ENCODE results near the gene R3HDML. TPM values are rescaled to one million over a fixed set of nuclear protein-coding genes. Genes with fewer than 3 reads are reported as not detected.
A peak's percentile ranks its signal among the peaks of the same experiment; 100 is the strongest.
"Not testable (repeated sequence)": the region's sequence is repeated elsewhere in the genome, so short reads cannot be mapped to it uniquely, and the experiment has no call there.

Gene R3HDML
- total RNA-seq, 1 donor = not detected

GRCh38 chr20:44326391-44327159 is 10.3 kb upstream of the R3HDML start:
- DNase-seq (ENCODE audit: low read depth in 2 of 3, low spot score in 2 of 3) = peak in 1 of 3 donors; percentile 7

DNA sequence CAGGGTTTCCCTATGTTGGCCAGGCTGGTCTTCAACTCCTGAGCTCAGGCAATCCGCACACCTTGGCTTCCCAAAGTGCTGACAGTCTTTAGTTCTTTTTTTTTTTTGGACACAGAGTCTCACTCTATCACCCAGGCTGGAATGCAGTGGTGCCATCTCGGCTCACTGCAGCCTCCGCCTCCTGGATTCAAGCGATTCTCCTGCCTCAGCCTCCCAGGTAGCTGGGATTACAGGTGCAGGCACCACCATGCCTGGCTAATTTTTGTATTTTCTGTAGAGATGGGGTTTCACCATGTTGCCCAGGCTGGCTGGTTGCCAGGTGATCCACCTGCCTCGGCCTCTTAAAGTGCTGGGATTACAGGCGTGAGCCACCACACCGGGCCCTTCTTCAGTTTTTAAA is 9.1 kb upstream of the R3HDML start:
- DNase-seq (ENCODE audit: low read depth in 2 of 3, low spot score in 2 of 3) = not testable (repeated sequence)

- DNase-seq (ENCODE audit: low read depth in 2 of 3, low spot score in 2 of 3) = no peak
Observed at GRCh38 chr20:44328428-44328827, 8.4 kb upstream of the R3HDML start.

- no peak for DNase-seq (ENCODE audit: low read depth in 2 of 3, low spot score in 2 of 3)
Observed at GRCh38 chr20:44331201-44331600, 5.6 kb upstream of the R3HDML start.

DNA sequence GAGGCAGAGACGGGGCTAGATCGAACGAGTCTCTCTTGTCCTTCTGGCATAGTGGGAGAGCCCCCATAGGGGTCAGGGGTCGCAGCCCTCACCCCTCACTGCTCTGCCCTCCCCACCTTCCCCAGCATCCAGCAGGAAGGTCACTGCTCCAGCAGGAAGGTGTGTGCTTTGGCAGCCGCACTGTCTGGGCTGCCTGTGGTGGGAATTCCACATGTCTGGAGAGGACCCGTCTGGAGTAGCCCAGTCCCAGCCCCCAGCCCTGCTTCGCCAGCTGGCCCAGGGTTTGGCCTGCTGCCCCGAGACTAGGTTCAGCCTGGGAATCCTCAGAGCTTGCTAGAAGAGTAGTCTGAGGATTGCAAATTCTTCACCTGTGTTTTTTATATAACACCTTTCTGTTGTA is 2.5 kb upstream of the R3HDML start:
- DNase-seq (ENCODE audit: low read depth in 2 of 3, low spot score in 2 of 3) = no peak

DNA sequence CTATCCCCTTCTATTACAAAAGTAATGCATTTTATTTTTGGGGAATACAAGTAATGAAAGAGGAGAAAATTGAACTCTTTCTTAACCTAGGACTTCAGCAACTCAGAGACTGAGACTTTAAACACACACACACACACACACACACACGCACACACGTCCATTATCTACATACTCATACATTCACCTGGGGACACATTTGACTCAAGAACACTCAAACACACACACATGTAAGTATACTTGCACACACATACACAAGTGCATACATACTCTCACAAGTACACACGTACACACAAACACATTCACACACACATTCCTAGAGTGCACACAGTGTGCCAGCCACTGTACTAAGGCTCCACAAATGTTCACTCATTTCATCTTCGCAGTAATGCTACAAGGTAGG is 2.1 kb upstream of the R3HDML start:
- no peak for DNase-seq (ENCODE audit: low read depth in 2 of 3, low spot score in 2 of 3)

DNA sequence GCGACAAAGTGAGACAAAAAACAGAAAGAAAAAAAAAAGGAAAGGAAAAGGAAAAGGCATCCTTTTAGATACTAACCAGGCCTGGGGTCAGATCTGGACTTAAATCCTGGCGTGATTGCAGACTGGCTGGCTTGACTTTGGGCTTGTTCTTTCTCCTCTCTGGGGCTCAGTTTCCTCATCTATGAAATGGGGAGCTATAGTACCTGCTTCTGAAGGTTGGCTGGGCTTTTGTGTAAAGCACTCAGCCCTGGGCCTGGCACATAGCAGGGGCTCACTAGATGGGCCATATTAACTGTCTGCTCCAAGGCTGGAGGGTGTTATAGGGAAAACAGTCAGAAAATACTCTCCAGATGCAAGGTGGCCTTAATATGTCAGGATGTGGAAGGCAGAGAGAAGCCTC is 1.2 kb upstream of the R3HDML start:
- no peak for DNase-seq (ENCODE audit: low read depth in 2 of 3, low spot score in 2 of 3)

GRCh38 chr20:44336086-44336485 is 757 bp upstream of the R3HDML start:
- DNase-seq (ENCODE audit: low read depth in 2 of 3, low spot score in 2 of 3) = no peak

DNA sequence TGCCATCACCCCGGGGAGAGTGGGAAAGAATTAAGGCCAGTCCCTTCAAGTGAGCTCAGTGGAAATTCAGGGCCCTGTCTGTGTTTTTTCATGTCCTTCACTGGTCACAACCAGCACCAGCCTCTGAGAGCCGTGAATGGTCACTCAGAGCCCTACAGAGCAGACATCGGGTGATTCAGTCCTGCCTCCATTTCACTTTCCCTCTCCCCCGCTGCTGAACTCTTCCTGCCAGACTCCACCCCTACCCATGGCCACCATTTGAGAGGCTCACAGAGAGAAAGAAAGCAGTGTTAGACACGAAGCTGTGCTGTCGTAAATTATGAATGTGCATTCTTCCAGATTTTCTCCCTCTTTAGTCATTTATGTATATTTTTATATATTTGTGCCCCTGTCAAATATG is 5.4 kb downstream of the R3HDML start:
- no peak for DNase-seq (ENCODE audit: low read depth in 2 of 3, low spot score in 2 of 3)

DNA sequence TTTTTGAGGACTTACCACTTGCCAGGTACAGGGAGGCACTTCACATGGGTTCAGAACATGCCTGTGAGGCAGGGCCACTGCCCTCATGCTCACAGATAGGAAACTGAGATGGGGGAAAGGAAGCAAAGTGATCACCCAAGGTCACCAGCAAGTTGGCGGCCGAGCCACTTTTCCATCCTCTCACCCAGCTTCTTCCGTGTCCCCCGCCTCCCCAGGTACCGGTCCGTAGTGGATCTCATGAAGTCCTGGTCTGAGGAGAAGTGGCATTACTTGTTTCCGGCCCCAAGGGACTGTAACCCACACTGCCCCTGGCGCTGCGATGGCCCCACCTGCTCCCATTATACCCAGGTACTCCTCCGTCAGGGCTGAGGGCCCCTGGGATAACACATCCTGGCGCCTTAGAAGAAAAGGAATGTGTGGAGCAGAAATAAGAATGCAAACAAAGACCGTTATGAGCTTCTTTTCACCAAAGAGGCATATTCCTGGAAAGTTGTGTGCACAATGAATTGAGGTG is 6.4 kb downstream of the R3HDML start:
- no peak for DNase-seq (ENCODE audit: low read depth in 2 of 3, low spot score in 2 of 3)

DNA sequence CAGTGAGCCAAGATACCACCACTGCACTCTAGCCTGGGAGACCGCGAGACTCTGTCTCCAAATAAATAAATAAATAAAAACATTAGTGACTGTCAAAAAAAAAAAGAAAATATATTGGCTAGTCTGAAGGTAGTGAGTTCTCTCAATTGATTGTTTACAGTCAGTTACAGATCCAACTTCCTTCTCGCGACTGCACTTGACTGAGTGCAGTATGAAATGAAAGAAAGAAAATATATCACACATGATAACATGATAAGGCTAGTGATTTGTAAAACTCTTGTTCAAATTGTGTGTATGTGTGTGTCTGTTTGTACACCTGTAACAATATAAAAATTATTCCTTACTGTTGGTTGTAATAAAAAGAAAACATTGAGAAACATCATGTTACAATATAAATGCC is 7.9 kb downstream of the R3HDML start:
- no peak for DNase-seq (ENCODE audit: low read depth in 2 of 3, low spot score in 2 of 3)

- DNase-seq (ENCODE audit: low read depth in 2 of 3, low spot score in 2 of 3) = no peak
Observed at GRCh38 chr20:44345147-44345546, 8.3 kb downstream of the R3HDML start.

DNA sequence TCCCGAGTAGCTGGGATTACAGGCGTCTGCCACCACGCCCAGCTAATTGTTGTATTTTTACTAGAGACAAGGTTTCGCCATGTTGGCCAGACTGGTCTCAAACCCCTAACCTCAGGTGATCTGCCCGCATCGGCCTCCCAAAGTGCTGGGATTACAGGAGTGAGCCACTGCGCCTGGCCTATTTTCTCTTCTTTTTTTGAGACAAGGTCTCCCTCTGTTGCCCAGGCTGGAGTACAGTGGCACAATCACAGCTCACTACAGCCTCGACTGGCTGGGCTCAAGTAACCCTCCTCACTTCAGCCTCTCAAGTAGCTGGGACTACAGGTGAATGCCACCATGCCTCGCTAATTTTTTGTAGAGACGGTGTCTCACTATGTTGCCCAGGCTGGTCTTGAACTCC is 9.1 kb downstream of the R3HDML start:
- not testable (repeated sequence) for DNase-seq (ENCODE audit: low read depth in 2 of 3, low spot score in 2 of 3)

GRCh38 chr20:44348168-44348659 is 11.4 kb downstream of the R3HDML start:
- no peak for DNase-seq (ENCODE audit: low read depth in 2 of 3, low spot score in 2 of 3)

DNA sequence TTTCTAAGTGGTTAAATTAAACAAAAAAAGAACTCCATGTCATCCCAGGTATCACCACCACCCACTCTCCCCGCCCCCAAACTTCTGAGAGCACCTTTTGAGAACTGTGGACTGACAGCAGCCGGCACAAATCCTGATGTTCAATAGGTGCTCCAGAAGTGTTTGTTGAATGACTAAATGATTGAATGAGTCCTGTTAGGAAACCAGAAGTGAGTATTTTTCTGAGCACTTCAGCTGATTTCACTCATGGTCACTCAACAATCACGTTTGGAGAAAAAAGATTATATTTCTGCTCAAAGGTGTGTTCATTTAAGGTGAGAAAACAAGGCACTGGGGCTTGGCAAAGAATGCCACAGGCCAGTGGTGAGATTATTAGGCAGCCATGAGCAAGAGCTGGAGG is 12.5 kb downstream of the R3HDML start:
- DNase-seq (ENCODE audit: low read depth in 2 of 3, low spot score in 2 of 3) = no peak

- DNase-seq (ENCODE audit: low read depth in 2 of 3, low spot score in 2 of 3) = no peak
Observed at GRCh38 chr20:44350567-44350966, 13.7 kb downstream of the R3HDML start.

- no peak for DNase-seq (ENCODE audit: low read depth in 2 of 3, low spot score in 2 of 3)
Observed at GRCh38 chr20:44354979-44355497, 18.2 kb downstream of the R3HDML start.

GRCh38 chr20:44355498-44356352 is 18.9 kb downstream of the R3HDML start, which contains the start of gene HNF4A:
Gene HNF4A, plus strand, starts transcription at chr20:44355699. Its CDS starts 106 bp downstream, at chr20:44355805.
- DNase-seq (ENCODE audit: low read depth in 2 of 3, low spot score in 2 of 3) = no peak

DNA sequence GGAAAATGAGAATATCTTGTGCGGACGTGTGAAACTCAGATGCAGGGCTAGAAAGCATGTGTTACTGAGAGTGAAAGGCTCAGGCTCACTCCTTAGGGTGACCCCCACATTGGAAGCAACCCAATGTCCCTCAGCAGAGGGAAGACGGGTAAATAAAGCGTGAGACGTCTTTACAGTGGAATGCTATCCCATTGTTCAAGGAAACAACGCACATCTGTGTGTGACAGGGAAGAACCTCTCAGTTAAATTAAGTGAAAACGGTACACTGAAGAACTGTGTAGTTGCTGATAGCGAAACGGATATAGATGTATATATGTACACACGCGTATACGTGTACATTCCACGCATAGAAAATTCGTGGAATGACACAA is 19.5 kb downstream of the R3HDML start:
- no peak for DNase-seq (ENCODE audit: low read depth in 2 of 3, low spot score in 2 of 3)

DNA sequence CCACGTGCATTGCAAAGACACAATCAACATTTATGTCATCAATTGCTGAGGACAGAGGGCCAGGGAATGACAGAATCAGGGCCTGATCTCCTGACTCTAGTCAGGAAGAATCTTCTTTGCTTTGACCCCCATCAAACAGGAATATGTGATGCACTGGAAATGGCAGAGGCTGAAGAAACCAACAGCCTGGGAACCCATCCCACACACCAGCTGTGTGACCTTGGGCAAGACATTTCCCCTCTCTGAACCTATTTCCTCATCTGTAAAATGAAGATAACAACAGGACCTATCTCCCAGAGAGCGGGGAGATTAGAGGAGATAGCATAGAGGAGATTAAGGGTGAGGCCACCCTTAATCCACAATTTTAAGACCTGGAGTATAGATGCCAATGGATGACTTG is 20.2 kb downstream of the R3HDML start:
- DNase-seq (ENCODE audit: low read depth in 2 of 3, low spot score in 2 of 3) = no peak

GRCh38 chr20:44357555-44358125 is 20.8 kb downstream of the R3HDML start:
- DNase-seq (ENCODE audit: low read depth in 2 of 3, low spot score in 2 of 3) = no peak

Measured in hematopoietic multipotent progenitor cell (in vitro differentiated cells).